CD14-positive monocyte (primary cell): ENCODE measurements around the gene FAM222B. TPM values are rescaled to one million over a fixed set of nuclear protein-coding genes. Genes with fewer than 3 reads are reported as not detected.

Experiments
- DNase-seq, 3 donors: peaks; one replicate each; pipeline ENCODE4 v3.0.0-alpha.2; 2011 to 2022
- H2AFZ ChIP-seq: 2 replicates; pipeline ENCODE4 v1.6.0; 2012; ENCODE audit warnings: mild to moderate bottlenecking, low read depth, low read length, inconsistent platforms; ENCODE audit not compliant: insufficient read depth, poor library complexity, severe bottlenecking
- H3K27ac ChIP-seq, 2 donors: 1 replicate in 1 of 2; 2 replicates in 1 of 2; pipeline ENCODE4 v1.5.1; 2012 to 2013; ENCODE audit warnings: low read length in 2 of 2, control low read depth in 1 of 2, inconsistent platforms in 1 of 2, low read depth in 1 of 2, mild to moderate bottlenecking in 1 of 2
- H3K27me3 ChIP-seq, 2 donors: one replicate each; pipeline versions ENCODE4 v1.6.0 to v1.6.1; 2011 to 2013; ENCODE audit warnings: low read length in 2 of 2; ENCODE audit not compliant: control insufficient read depth in 2 of 2, insufficient read depth in 2 of 2
- H3K36me3 ChIP-seq, 2 donors: replicated peaks in 1 of 2; 1 replicate in 1 of 2; 2 replicates in 1 of 2; pipeline versions ENCODE4 v1.5.1 to v1.6.1; 2012 to 2013; ENCODE audit warnings: low read length in 2 of 2, control low read depth in 1 of 2, inconsistent platforms in 1 of 2, mild to moderate bottlenecking in 1 of 2; ENCODE audit not compliant: insufficient read depth in 2 of 2, control insufficient read depth in 1 of 2
- H3K4me1 ChIP-seq, 2 donors: 1 replicate in 1 of 2; 2 replicates in 1 of 2; pipeline versions ENCODE4 v1.5.1 to v1.6.1; 2012 to 2013; ENCODE audit warnings: low read length in 2 of 2, control low read depth in 1 of 2, inconsistent platforms in 1 of 2, mild to moderate bottlenecking in 1 of 2, moderate library complexity in 1 of 2; ENCODE audit not compliant: insufficient read depth in 2 of 2, control insufficient read depth in 1 of 2
- H3K4me2 ChIP-seq: replicated peaks from 2 replicates; pipeline ENCODE3; 2012; ENCODE audit warnings: low read length, moderate library complexity, mild to moderate bottlenecking; ENCODE audit not compliant: poor library complexity, severe bottlenecking; ENCODE audit errors: extremely low read depth
- H3K4me3 ChIP-seq, 3 experiments: fragments of 200-600 bp in 1 of 3; sonication (generic) in 1 of 3; replicated peaks in 1 of 3; 1 replicate in 2 of 3; 2 replicates in 1 of 3; pipeline ENCODE4 v1.5.1; 2011 to 2013; ENCODE audit warnings: low read length in 3 of 3, mild to moderate bottlenecking in 3 of 3, control low read depth in 2 of 3, low read depth in 2 of 3, inconsistent platforms in 1 of 3, moderate library complexity in 1 of 3
- H3K79me2 ChIP-seq: 2 replicates; pipeline ENCODE4 v1.6.0; 2012; ENCODE audit warnings: mild to moderate bottlenecking, control low read depth, inconsistent platforms, low read length, moderate library complexity; ENCODE audit not compliant: insufficient read depth
- H3K9ac ChIP-seq: 2 replicates; pipeline ENCODE4 v1.6.0; 2017; ENCODE audit warnings: low read length, mild to moderate bottlenecking; ENCODE audit not compliant: insufficient read depth, poor library complexity, severe bottlenecking
- H3K9me3 ChIP-seq, 2 donors: replicated peaks in 1 of 2; 1 replicate in 1 of 2; 2 replicates in 1 of 2; pipeline versions ENCODE4 v1.5.1 to v1.6.1; 2012 to 2013; ENCODE audit warnings: low read length in 2 of 2, control low read depth in 1 of 2; ENCODE audit not compliant: control insufficient read depth in 1 of 2, insufficient read depth in 1 of 2
- H4K20me1 ChIP-seq: 2 replicates; pipeline ENCODE4 v1.6.0; 2012; ENCODE audit warnings: mild to moderate bottlenecking, low read length, control low read depth, moderate library complexity; ENCODE audit not compliant: insufficient read depth
- H3K27ac Mint-ChIP-seq, 7 donors: one replicate each; pipeline ENCODE4 v1.8.0; 2020; ENCODE audit warnings: mild to moderate bottlenecking in 7 of 7, mixed read lengths in 7 of 7, moderate library complexity in 6 of 7, inconsistent platforms in 2 of 7
- H3K27me3 Mint-ChIP-seq, 3 donors: one replicate each; pipeline ENCODE4 v1.8.0; 2021 to 2022; ENCODE audit warnings: low read depth in 3 of 3, mild to moderate bottlenecking in 3 of 3, mixed read lengths in 3 of 3, moderate library complexity in 3 of 3, inconsistent platforms in 1 of 3
- H3K36me3 Mint-ChIP-seq, 2 donors: one replicate each; pipeline ENCODE4 v1.8.0; 2020; ENCODE audit warnings: mixed read lengths in 2 of 2, inconsistent platforms in 1 of 2, mild to moderate bottlenecking in 1 of 2
- H3K4me1 Mint-ChIP-seq: one replicate; pipeline ENCODE4 v1.8.0; 2020; ENCODE audit warnings: mild to moderate bottlenecking, mixed read lengths
- H3K4me3 Mint-ChIP-seq, 2 donors: one replicate each; pipeline ENCODE4 v1.8.0; 2020; ENCODE audit warnings: mild to moderate bottlenecking in 2 of 2, mixed read lengths in 2 of 2, moderate library complexity in 1 of 2
- H3K9me3 Mint-ChIP-seq, 7 donors: one replicate each; pipeline ENCODE4 v1.8.0; 2020 to 2022; ENCODE audit warnings: mixed read lengths in 7 of 7, mild to moderate bottlenecking in 6 of 7, moderate library complexity in 6 of 7, inconsistent platforms in 2 of 7
- CTCF ChIP-seq: fragments of 200-600 bp; IDR thresholded peaks from one replicate; pipeline ENCODE4 v1.8.0; 2022; ENCODE audit warnings: antibody characterized with exemption, mild to moderate bottlenecking
- WGBS: methylation state at CpG from one replicate; pipeline ENCODE4 v1.1.5; 2013; ENCODE audit warnings: missing lambda C conversion rate; ENCODE audit not compliant: insufficient coverage; 5-methylcytosine and 5-hydroxymethylcytosine counted together
- intact Hi-C, 2 donors: fragments of 100-400 bp; cut with micrococcal nuclease; formaldehyde crosslinking; loops; one replicate each; pipeline versions ENCODE4 v1.15.0 to v1.15.1; 2023
- polyA plus RNA-seq, 3 donors: library from polyadenylated mRNA; depleted of rRNA in 1 of 3; unstranded in 2 of 3; stranded (reverse) in 1 of 3; fragments of 300-500 nt in 2 of 3; fragments of >200 nt in 1 of 3; fragmentation: Illumina TruSeq in 2 of 3; gene quantifications; 1 replicate in 2 of 3; 2 replicates in 1 of 3; pipeline ENCODE4 v1.2.3, GENCODE V29; 2012 to 2021

FAM222B gene
- polyA plus RNA-seq, 3 donors: 1.5 to 8.6 (median 1.9) TPM

- no peak overlapping the region for H3K4me3 Mint-ChIP-seq
- WGBS: 100% methylated on average over 2 of the region's 10 CpGs
- intact Hi-C loops: no loop called here
- no peak overlapping the region for H3K9ac ChIP-seq
- H4K20me1 ChIP-seq: peaks cover 99% of the 10 kb centered on the region
- TF ChIP-seq CTCF: no peak
- peak overlapping the region in 1 of 7 donors; percentile 20 for H3K27ac Mint-ChIP-seq
- H3K27ac ChIP-seq: peak overlapping the region in 1 of 2 donors; percentile 26
- no peak for DNase-seq
- peaks cover 68 to 93% of the 10 kb centered on the region in 2 donors for H3K36me3 Mint-ChIP-seq
- H3K9me3 Mint-ChIP-seq: no peaks in the 10 kb centered on the region
- H3K27me3 Mint-ChIP-seq: peaks cover 0 to 2% (median 0%) of the 10 kb centered on the region in 3 donors
- H3K4me2 ChIP-seq: no peak overlapping the region
- peaks cover 3 to 10% of the 10 kb centered on the region in 2 donors for H3K4me1 ChIP-seq
- peaks cover 82 to 88% of the 10 kb centered on the region in 2 donors for H3K36me3 ChIP-seq
- H3K79me2 ChIP-seq: peaks cover 51% of the 10 kb centered on the region
- no peak overlapping the region for H2AFZ ChIP-seq
- H3K27me3 ChIP-seq: no peaks in the 10 kb centered on the region
- H3K4me1 Mint-ChIP-seq: peaks cover 9% of the 10 kb centered on the region
- H3K4me3 ChIP-seq: no peak overlapping the region
- H3K9me3 ChIP-seq: no peaks in the 10 kb centered on the region
These were observed 43.4 kb upstream of the FAM222B start for GRCh38 chr17:28885951-28886350.

GRCh38 chr17:28885363-28885762 lies 42.8 kb upstream of the FAM222B start:
- Mint-ChIP-seq H3K4me3 (no peak overlapping the region), H3K9me3 (no peaks in the 10 kb centered on the region), H3K27me3 (peaks cover 0 to 2% (median 0%) of the 10 kb centered on the region in 3 donors), H3K36me3 (peaks cover 72 to 94% of the 10 kb centered on the region in 2 donors), H3K27ac (peak overlapping the region in 2 of 7 donors; percentile 53 to 61), H3K4me1 (peaks cover 7% of the 10 kb centered on the region)
- Histone ChIP-seq H3K4me2 (no peak overlapping the region), H3K9ac (no peak overlapping the region), H3K36me3 (peaks cover 84 to 89% of the 10 kb centered on the region in 2 donors), H3K4me1 (peaks cover 3 to 6% of the 10 kb centered on the region in 2 donors), H3K9me3 (no peaks in the 10 kb centered on the region), H4K20me1 (peaks cover 99% of the 10 kb centered on the region), H3K27ac (no peak overlapping the region), H3K4me3 (no peak overlapping the region), H3K79me2 (peaks cover 45% of the 10 kb centered on the region), H2AFZ (no peak overlapping the region), H3K27me3 (no peaks in the 10 kb centered on the region)
- WGBS: 94% methylated on average over 3 of the region's 4 CpGs
- no peak for DNase-seq
- no peak for TF ChIP-seq CTCF
- intact Hi-C loops: no loop called here
